ENCODE results near the gene MAD2L2. TPM values are rescaled to one million over a fixed set of nuclear protein-coding genes. Genes with fewer than 3 reads are reported as not detected.

MAD2L2 gene
- total and polyA plus RNA-seq, 2 donors (not counting 1 experiment from before 2014, with no cell fraction given): 35.0 to 48.9 TPM

- TF ChIP-seq CTCF (conservative IDR thresholded peaks at IDR 0.05 in 1 of 2, IDR thresholded peaks at IDR 0.05 in 1 of 2; ENCODE audit: low read depth in 1 of 2, low read length in 2 of 2): no peak
- TF ChIP-seq EZH2 (IDR thresholded peaks at IDR 0.05; ENCODE audit: low read length, missing control alignments): no peak
- no peak overlapping the region for H3K27ac ChIP-seq (ENCODE audit: insufficient read depth, low read length)
- H3K4me3 ChIP-seq (replicated peaks in 1 of 4; ENCODE audit: control extremely low read depth in 1 of 4, insufficient read depth in 1 of 4, low read depth in 3 of 4, low read length in 4 of 4): no peak overlapping the region
- DNase-seq (ENCODE audit: low read depth in 2 of 2): no peak
- H3K9ac ChIP-seq (ENCODE audit: insufficient read depth, low read length): no peak overlapping the region
- no peak overlapping the region for H2AFZ ChIP-seq (ENCODE audit: low read length)
- H4K20me1 ChIP-seq (ENCODE audit: control insufficient read depth, extremely low read depth, insufficient read depth, low read length): no peaks in the 10 kb centered on the region
- no peaks in the 10 kb centered on the region for H3K27me3 ChIP-seq (ENCODE audit: control insufficient read depth, insufficient read depth, low read length)
- H3K79me2 ChIP-seq (ENCODE audit: control insufficient read depth, insufficient read depth, low read length): no peaks in the 10 kb centered on the region
- H3K9me3 ChIP-seq (ENCODE audit: control insufficient read depth, insufficient read depth, low read depth, low read length): no peaks in the 10 kb centered on the region
- H3K4me1 ChIP-seq (ENCODE audit: control insufficient read depth, extremely low read depth, insufficient read depth, low read length): peaks cover 1% of the 10 kb centered on the region
- H3K4me2 ChIP-seq (ENCODE audit: extremely low read depth, insufficient read depth, low read length): no peak overlapping the region
- peaks cover 17% of the 10 kb centered on the region for H3K36me3 ChIP-seq (ENCODE audit: control insufficient read depth, insufficient read depth, low read length)
These were observed 5.6 kb downstream of the MAD2L2 start for GRCh38 chr1:11675325-11675724.

GRCh38 chr1:11674488-11674887 is 6.5 kb downstream of the MAD2L2 start:
- no peaks in the 10 kb centered on the region for H4K20me1 ChIP-seq (ENCODE audit: control insufficient read depth, extremely low read depth, insufficient read depth, low read length)
- H3K36me3 ChIP-seq (ENCODE audit: control insufficient read depth, insufficient read depth, low read length): peaks cover 17% of the 10 kb centered on the region
- H3K27ac ChIP-seq (ENCODE audit: insufficient read depth, low read length): no peak overlapping the region
- H3K4me1 ChIP-seq (ENCODE audit: control insufficient read depth, extremely low read depth, insufficient read depth, low read length): no peaks in the 10 kb centered on the region
- H3K9me3 ChIP-seq (ENCODE audit: control insufficient read depth, insufficient read depth, low read depth, low read length): no peaks in the 10 kb centered on the region
- no peaks in the 10 kb centered on the region for H3K79me2 ChIP-seq (ENCODE audit: control insufficient read depth, insufficient read depth, low read length)
- H3K27me3 ChIP-seq (ENCODE audit: control insufficient read depth, insufficient read depth, low read length): no peaks in the 10 kb centered on the region
- no peak overlapping the region for H3K9ac ChIP-seq (ENCODE audit: insufficient read depth, low read length)
- no peak overlapping the region for H3K4me2 ChIP-seq (ENCODE audit: extremely low read depth, insufficient read depth, low read length)
- H2AFZ ChIP-seq (ENCODE audit: low read length): no peak overlapping the region
- DNase-seq (ENCODE audit: low read depth in 2 of 2): no peak
- H3K4me3 ChIP-seq (replicated peaks in 1 of 4; ENCODE audit: control extremely low read depth in 1 of 4, insufficient read depth in 1 of 4, low read depth in 3 of 4, low read length in 4 of 4): no peak overlapping the region
- no peak for TF ChIP-seq EZH2 (IDR thresholded peaks at IDR 0.05; ENCODE audit: low read length, missing control alignments)

GRCh38 chr1:11673089-11673769 is 7.7 kb downstream of the MAD2L2 start:
- H3K9me3 ChIP-seq (ENCODE audit: control insufficient read depth, insufficient read depth, low read depth, low read length): no peaks in the 10 kb centered on the region
- no peaks in the 10 kb centered on the region for H3K27me3 ChIP-seq (ENCODE audit: control insufficient read depth, insufficient read depth, low read length)
- H3K9ac ChIP-seq (ENCODE audit: insufficient read depth, low read length): no peak overlapping the region
- H3K27ac ChIP-seq (ENCODE audit: insufficient read depth, low read length): no peak overlapping the region
- no peaks in the 10 kb centered on the region for H3K4me1 ChIP-seq (ENCODE audit: control insufficient read depth, extremely low read depth, insufficient read depth, low read length)
- no peaks in the 10 kb centered on the region for H3K79me2 ChIP-seq (ENCODE audit: control insufficient read depth, insufficient read depth, low read length)
- no peak for DNase-seq (ENCODE audit: low read depth in 2 of 2)
- no peak overlapping the region for H2AFZ ChIP-seq (ENCODE audit: low read length)
- H3K4me2 ChIP-seq (ENCODE audit: extremely low read depth, insufficient read depth, low read length): no peak overlapping the region
- no peak for TF ChIP-seq CTCF (conservative IDR thresholded peaks at IDR 0.05 in 1 of 2, IDR thresholded peaks at IDR 0.05 in 1 of 2; ENCODE audit: low read depth in 1 of 2, low read length in 2 of 2)
- TF ChIP-seq EZH2 (IDR thresholded peaks at IDR 0.05; ENCODE audit: low read length, missing control alignments): no peak
- no peaks in the 10 kb centered on the region for H4K20me1 ChIP-seq (ENCODE audit: control insufficient read depth, extremely low read depth, insufficient read depth, low read length)
- peaks cover 17% of the 10 kb centered on the region for H3K36me3 ChIP-seq (ENCODE audit: control insufficient read depth, insufficient read depth, low read length)
- H3K4me3 ChIP-seq (replicated peaks in 1 of 4; ENCODE audit: control extremely low read depth in 1 of 4, insufficient read depth in 1 of 4, low read depth in 3 of 4, low read length in 4 of 4): no peak overlapping the region

Measured in fibroblast of lung (primary cell).